ENCODE results near the gene PLCB3.

PLCB3 gene

DNA sequence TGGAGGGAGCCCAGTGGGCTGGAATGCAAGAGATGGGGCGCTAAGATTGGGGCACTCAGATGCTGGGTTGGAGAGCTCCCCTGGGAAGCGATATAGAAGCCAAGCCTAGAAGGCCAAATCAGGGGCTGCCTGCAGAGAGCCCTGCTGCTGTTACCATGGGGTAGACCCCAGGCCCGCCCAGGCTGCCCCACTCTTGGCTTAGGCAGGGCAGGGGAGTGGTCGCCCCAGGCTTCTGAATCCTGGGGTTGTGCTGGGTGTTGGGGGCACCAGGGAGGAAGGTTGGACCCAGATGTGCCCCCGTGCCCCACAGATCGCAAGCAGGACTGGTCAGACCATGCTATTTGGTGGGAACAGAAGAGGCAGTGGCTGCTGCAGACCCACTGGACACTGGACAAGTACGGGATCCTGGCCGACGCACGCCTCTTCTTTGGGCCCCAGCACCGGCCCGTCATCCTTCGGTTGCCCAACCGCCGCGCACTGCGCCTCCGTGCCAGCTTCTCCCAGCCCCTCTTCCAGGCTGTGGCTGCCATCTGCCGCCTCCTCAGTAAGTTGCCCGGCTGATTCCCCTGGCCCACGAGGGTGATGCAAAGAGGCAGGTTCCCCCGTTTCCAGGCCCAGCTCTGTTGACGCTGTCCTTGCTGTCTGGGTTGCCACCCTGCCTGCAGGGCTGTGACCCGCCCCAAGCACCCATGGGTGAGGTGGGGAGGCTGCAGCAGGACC lies 40.9 kb upstream of the PLCB3 start:
- TF ChIP-seq JUND (IDR thresholded peaks at IDR 0.05; ENCODE audit: low read depth): no peak

GRCh38 chr11:64211181-64211872 lies 40.0 kb upstream of the PLCB3 start:
- TF ChIP-seq JUND (IDR thresholded peaks at IDR 0.05; ENCODE audit: low read depth): no peak
- in situ Hi-C loops (cut with HindIII; ENCODE audit: low pct_unique_long_range_greater_than_20kb, low sequenced_read_pairs): no loop called here
- DNase-seq (ENCODE audit: low read depth in 1 of 2, low spot score in 1 of 2): no peak

More for the DNA sequence above, 40.9 kb upstream of the PLCB3 start:
- in situ Hi-C loops (cut with HindIII; ENCODE audit: low pct_unique_long_range_greater_than_20kb, low sequenced_read_pairs): no loop called here
- no peak for DNase-seq (ENCODE audit: low read depth in 1 of 2, low spot score in 1 of 2)

- TF ChIP-seq JUND (IDR thresholded peaks at IDR 0.05; ENCODE audit: low read depth): no peak
- in situ Hi-C loops (cut with HindIII; ENCODE audit: low pct_unique_long_range_greater_than_20kb, low sequenced_read_pairs): no loop called here
Observed at GRCh38 chr11:64216879-64217278, 34.5 kb upstream of the PLCB3 start.

GRCh38 chr11:64218628-64219353 lies 32.5 kb upstream of the PLCB3 start:
- in situ Hi-C loops (cut with HindIII; ENCODE audit: low pct_unique_long_range_greater_than_20kb, low sequenced_read_pairs): no loop called here
- DNase-seq (ENCODE audit: low read depth in 1 of 2, low spot score in 1 of 2): no peak
- TF ChIP-seq JUND (IDR thresholded peaks at IDR 0.05; ENCODE audit: low read depth): no peak

More at GRCh38 chr11:64216879-64217278, 34.5 kb upstream of the PLCB3 start:
- DNase-seq (ENCODE audit: low read depth in 1 of 2, low spot score in 1 of 2): no peak

DNA sequence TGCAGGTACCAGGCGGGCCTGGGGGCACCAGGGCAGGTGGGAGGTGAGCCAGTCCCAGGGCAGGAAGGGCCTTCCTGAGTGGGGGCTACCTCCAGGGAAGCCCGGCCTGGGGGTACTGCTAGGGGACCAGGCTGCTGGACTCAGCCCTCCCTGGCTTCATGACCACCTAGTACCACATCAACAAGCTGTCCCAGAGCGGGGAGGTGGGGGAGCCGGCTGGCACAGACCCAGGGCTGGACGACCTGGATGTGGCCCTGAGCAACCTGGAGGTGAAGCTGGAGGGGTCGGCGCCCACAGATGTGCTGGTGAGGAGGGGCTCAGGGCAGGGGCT lies 32.0 kb upstream of the PLCB3 start:
- DNase-seq (ENCODE audit: low read depth in 1 of 2, low spot score in 1 of 2): no peak
- in situ Hi-C loops (cut with HindIII; ENCODE audit: low pct_unique_long_range_greater_than_20kb, low sequenced_read_pairs): no loop called here
- no peak for TF ChIP-seq JUND (IDR thresholded peaks at IDR 0.05; ENCODE audit: low read depth)

GRCh38 chr11:64219755-64220154 lies 31.6 kb upstream of the PLCB3 start:
- no peak for DNase-seq (ENCODE audit: low read depth in 1 of 2, low spot score in 1 of 2)
- in situ Hi-C loops (cut with HindIII; ENCODE audit: low pct_unique_long_range_greater_than_20kb, low sequenced_read_pairs): no loop called here
- TF ChIP-seq JUND (IDR thresholded peaks at IDR 0.05; ENCODE audit: low read depth): no peak

GRCh38 chr11:64220271-64220670 lies 31.1 kb upstream of the PLCB3 start:
- in situ Hi-C loops (cut with HindIII; ENCODE audit: low pct_unique_long_range_greater_than_20kb, low sequenced_read_pairs): no loop called here
- DNase-seq (ENCODE audit: low read depth in 1 of 2, low spot score in 1 of 2): no peak
- no peak for TF ChIP-seq JUND (IDR thresholded peaks at IDR 0.05; ENCODE audit: low read depth)

- no peak for DNase-seq (ENCODE audit: low read depth in 1 of 2, low spot score in 1 of 2)
- in situ Hi-C loops (cut with HindIII; ENCODE audit: low pct_unique_long_range_greater_than_20kb, low sequenced_read_pairs): no loop called here
- no peak for TF ChIP-seq JUND (IDR thresholded peaks at IDR 0.05; ENCODE audit: low read depth)
Observed at GRCh38 chr11:64220798-64221197, 30.5 kb upstream of the PLCB3 start.

DNA sequence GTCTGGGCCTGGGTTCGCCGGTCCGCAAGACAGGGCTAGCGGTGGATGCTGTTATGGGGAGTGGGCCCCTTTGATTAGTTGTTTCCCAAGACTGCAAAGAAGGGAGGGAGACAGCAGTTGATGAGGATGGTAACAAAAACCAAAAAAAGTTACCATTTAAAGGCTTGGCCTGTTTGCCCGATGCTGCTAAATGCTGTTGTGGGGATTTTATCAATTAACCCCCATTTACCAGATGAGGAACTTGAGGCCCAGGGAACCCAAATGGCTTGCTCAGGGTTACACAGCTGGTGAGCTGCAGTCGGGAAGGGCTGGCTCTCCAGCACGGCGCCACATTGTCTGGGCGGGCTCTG lies 28.7 kb upstream of the PLCB3 start:
- no peak for DNase-seq (ENCODE audit: low read depth in 1 of 2, low spot score in 1 of 2)
- no peak for TF ChIP-seq JUND (IDR thresholded peaks at IDR 0.05; ENCODE audit: low read depth)
- in situ Hi-C loops (cut with HindIII; ENCODE audit: low pct_unique_long_range_greater_than_20kb, low sequenced_read_pairs): no loop called here

DNA sequence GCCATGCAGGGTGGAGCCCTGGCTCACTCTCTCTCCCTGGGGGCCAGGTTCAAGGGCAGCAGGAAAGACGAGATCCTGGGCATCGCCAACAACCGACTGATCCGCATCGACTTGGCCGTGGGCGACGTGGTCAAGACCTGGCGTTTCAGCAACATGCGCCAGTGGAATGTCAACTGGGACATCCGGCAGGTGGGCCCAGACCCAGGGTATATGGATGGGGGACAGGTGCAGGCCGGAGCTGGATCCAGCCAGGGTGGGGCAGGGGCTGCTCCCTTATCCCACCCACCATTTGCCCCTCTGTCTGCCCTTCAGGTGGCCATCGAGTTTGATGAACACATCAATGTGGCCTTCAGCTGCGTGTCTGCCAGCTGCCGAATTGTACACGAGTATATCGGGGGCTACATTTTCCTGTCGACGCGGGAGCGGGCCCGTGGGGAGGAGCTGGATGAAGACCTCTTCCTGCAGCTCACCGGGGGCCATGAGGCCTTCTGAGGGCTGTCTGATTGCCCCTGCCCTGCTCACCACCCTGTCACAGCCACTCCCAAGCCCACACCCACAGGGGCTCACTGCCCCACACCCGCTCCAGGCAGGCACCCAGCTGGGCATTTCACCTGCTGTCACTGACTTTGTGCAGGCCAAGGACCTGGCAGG lies 28.2 kb upstream of the PLCB3 start:
- no peak for TF ChIP-seq JUND (IDR thresholded peaks at IDR 0.05; ENCODE audit: low read depth)
- in situ Hi-C loops (cut with HindIII; ENCODE audit: low pct_unique_long_range_greater_than_20kb, low sequenced_read_pairs): no loop called here

DNA sequence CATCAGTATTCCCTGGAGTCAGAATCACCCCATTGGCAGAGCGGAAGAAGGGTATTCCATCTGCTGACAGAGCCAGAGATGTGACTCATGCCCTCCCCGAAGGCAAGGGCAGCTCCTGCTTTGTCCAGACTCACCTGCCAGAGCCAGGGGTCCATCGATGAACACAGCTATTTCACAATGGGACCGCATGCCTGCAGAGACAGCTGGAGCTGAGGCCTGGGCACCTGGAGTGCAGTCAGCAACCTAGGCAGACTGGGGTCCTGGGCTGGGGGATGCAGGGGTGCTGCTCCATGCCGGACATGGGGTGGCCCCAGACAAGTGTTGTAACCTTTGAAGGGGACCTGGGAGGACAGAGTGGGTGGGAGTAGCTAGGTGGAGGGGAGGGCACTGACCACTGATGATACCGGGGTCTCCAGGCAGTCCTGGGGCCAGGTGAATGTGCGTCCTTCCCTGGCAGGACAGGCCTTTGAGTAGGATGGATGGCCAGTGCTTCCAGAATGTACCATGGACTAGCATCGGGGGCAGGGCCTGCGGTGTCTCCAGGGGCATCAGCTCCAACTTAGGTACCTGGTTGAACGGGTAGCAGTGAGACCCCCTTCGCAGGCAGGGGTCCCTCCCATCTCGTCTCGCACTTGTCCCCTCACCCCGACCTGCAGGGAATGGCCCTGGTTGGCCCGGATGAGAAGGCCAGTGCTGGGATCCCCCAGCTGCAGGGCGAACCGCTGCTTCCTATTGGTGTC lies 27.0 kb upstream of the PLCB3 start:
- TF ChIP-seq JUND (IDR thresholded peaks at IDR 0.05; ENCODE audit: low read depth): no peak
- no peak for DNase-seq (ENCODE audit: low read depth in 1 of 2, low spot score in 1 of 2)
- in situ Hi-C loops (cut with HindIII; ENCODE audit: low pct_unique_long_range_greater_than_20kb, low sequenced_read_pairs): no loop called here

More for the DNA sequence above, 28.2 kb upstream of the PLCB3 start:
- no peak for DNase-seq (ENCODE audit: low read depth in 1 of 2, low spot score in 1 of 2)

All from T47D (cell line).